Measurements from ENCODE around the gene FAM53B. TPM values are rescaled to one million over a fixed set of nuclear protein-coding genes. Genes with fewer than 3 reads are reported as not detected.

Gene FAM53B
- total RNA-seq, 1 experiment from 2014 or later: 9.8 TPM

DNA sequence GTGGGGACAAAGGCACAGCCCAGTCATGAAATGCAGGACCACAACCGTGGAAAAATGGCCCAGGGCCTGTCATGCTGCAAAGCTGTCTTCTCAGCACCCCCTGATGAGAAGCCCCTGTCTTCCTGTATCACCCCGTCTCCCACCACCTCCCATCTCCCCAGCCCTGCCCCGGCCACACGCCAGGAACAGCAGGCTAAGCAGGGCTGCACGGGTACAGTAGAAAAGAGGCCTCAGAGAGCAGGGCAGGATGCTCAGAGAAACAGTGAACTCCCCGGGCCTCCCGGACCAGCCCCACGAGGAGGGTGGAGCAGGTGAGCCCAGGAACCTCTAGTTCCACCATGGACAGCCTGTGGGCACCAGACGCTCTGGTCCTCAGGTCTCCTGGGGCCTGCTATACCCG lies 77.7 kb downstream of the FAM53B start:
- Histone ChIP-seq H3K4me2 (no peak overlapping the region), H3K79me2 (ENCODE audit: low read depth) (no peaks in the 10 kb centered on the region), H3K9me3 (ENCODE audit: insufficient read depth, low read depth) (no peaks in the 10 kb centered on the region), H3K4me3 (no peak overlapping the region), H2AFZ (no peak overlapping the region), H3K27ac (no peak overlapping the region), H3K4me1 (replicated peaks; ENCODE audit: insufficient read depth) (no peaks in the 10 kb centered on the region), H3K9me2 (ENCODE audit: insufficient read depth) (no peaks in the 10 kb centered on the region), H4K20me1 (ENCODE audit: insufficient read depth) (no peaks in the 10 kb centered on the region), H3F3A (ENCODE audit: insufficient read depth, low read depth) (no peaks in the 10 kb centered on the region), H3K27me3 (ENCODE audit: insufficient read depth, low read depth) (no peaks in the 10 kb centered on the region), H3K36me3 (ENCODE audit: low read depth) (no peaks in the 10 kb centered on the region)
- TF ChIP-seq, protein P1, sequence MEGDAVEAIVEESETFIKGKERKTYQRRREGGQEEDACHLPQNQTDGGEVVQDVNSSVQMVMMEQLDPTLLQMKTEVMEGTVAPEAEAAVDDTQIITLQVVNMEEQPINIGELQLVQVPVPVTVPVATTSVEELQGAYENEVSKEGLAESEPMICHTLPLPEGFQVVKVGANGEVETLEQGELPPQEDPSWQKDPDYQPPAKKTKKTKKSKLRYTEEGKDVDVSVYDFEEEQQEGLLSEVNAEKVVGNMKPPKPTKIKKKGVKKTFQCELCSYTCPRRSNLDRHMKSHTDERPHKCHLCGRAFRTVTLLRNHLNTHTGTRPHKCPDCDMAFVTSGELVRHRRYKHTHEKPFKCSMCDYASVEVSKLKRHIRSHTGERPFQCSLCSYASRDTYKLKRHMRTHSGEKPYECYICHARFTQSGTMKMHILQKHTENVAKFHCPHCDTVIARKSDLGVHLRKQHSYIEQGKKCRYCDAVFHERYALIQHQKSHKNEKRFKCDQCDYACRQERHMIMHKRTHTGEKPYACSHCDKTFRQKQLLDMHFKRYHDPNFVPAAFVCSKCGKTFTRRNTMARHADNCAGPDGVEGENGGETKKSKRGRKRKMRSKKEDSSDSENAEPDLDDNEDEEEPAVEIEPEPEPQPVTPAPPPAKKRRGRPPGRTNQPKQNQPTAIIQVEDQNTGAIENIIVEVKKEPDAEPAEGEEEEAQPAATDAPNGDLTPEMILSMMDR (conservative IDR thresholded peaks at IDR 0.05): no peak
- intact Hi-C loops (cut with micrococcal nuclease; ENCODE audit: unreplicated experiment): no loop called here
- CTCF ChIA-PET: no interaction called here
- POLR2A ChIA-PET (ENCODE audit: unreplicated experiment): no interaction called here
- BruUV-seq (replicated peaks): no TSS peak
- DNase-seq: no peak

DNA sequence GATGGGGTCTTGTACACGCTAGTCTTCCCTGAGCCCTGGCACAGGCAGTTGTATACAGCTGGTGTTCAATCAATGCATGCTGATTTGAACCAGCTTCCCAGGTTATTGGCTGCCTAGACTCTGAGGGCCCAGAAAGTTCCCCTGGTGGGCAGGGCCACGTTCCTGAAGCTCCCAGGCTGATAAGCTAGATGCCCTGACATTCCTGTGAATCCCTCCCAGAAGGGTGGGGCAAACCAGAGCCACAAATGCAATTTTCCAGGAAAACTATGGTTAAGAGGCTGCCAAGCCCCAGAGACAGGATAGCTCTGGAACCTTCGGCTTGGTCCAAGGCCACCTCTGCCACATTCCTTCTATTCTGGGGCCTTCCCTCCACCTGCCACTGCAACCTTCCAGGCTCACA lies 78.2 kb downstream of the FAM53B start:
- ChIA-PET CTCF (no interaction called here), POLR2A (ENCODE audit: unreplicated experiment) (no interaction called here)
- no peak for DNase-seq
- no peak overlapping the region for H3K4me3 ChIP-seq
- no peaks in the 10 kb centered on the region for H3K27me3 ChIP-seq (ENCODE audit: insufficient read depth, low read depth)
- no peaks in the 10 kb centered on the region for H3K79me2 ChIP-seq (ENCODE audit: low read depth)
- no peak overlapping the region for H3K27ac ChIP-seq
- no TSS peak for BruUV-seq (replicated peaks)
- no peaks in the 10 kb centered on the region for H4K20me1 ChIP-seq (ENCODE audit: insufficient read depth)
- H3K4me1 ChIP-seq (replicated peaks; ENCODE audit: insufficient read depth): no peaks in the 10 kb centered on the region
- no peaks in the 10 kb centered on the region for H3F3A ChIP-seq (ENCODE audit: insufficient read depth, low read depth)
- TF ChIP-seq EZH2 (IDR thresholded peaks at IDR 0.05; ENCODE audit: low read depth): no peak
- TF ChIP-seq, protein P1 (conservative IDR thresholded peaks at IDR 0.05): no peak
- H3K4me2 ChIP-seq: no peak overlapping the region
- H3K9me3 ChIP-seq (ENCODE audit: insufficient read depth, low read depth): no peaks in the 10 kb centered on the region
- intact Hi-C loops (cut with micrococcal nuclease; ENCODE audit: unreplicated experiment): no loop called here
- no peaks in the 10 kb centered on the region for H3K36me3 ChIP-seq (ENCODE audit: low read depth)
- H2AFZ ChIP-seq: no peak overlapping the region
- H3K9me2 ChIP-seq (ENCODE audit: insufficient read depth): no peaks in the 10 kb centered on the region

DNA sequence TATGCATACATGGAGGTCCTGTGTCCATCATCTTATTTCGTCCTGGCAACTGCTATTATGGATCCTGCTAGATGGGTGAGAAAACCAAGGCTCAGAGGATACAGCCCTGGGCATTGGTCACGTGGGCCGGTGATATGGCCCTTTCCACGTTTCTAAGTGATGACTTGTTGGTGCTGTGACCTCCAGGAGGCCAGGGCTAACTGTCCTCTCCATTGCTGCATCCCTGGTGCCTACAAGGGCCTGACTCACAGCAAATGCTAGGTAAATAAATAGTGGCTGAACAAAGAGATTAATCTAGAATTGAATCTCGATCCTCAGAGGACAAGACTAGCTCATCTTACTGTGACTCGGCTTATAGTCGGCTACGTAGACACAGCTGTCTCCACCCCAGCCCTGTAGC lies 78.6 kb downstream of the FAM53B start:
- ChIA-PET POLR2A (ENCODE audit: unreplicated experiment) (no interaction called here), CTCF (no interaction called here)
- H2AFZ ChIP-seq: no peak overlapping the region
- H3K36me3 ChIP-seq (ENCODE audit: low read depth): no peaks in the 10 kb centered on the region
- no peaks in the 10 kb centered on the region for H3F3A ChIP-seq (ENCODE audit: insufficient read depth, low read depth)
- no peak overlapping the region for H3K4me3 ChIP-seq
- DNase-seq: no peak
- TF ChIP-seq EZH2 (IDR thresholded peaks at IDR 0.05; ENCODE audit: low read depth): no peak
- TF ChIP-seq, protein P1 (conservative IDR thresholded peaks at IDR 0.05): no peak
- intact Hi-C loops (cut with micrococcal nuclease; ENCODE audit: unreplicated experiment): no loop called here
- no peaks in the 10 kb centered on the region for H3K9me3 ChIP-seq (ENCODE audit: insufficient read depth, low read depth)
- H3K79me2 ChIP-seq (ENCODE audit: low read depth): no peaks in the 10 kb centered on the region
- no peaks in the 10 kb centered on the region for H3K9me2 ChIP-seq (ENCODE audit: insufficient read depth)
- H4K20me1 ChIP-seq (ENCODE audit: insufficient read depth): no peaks in the 10 kb centered on the region
- H3K4me1 ChIP-seq (replicated peaks; ENCODE audit: insufficient read depth): no peaks in the 10 kb centered on the region
- H3K27ac ChIP-seq: no peak overlapping the region
- no TSS peak for BruUV-seq (replicated peaks)
- no peak overlapping the region for H3K4me2 ChIP-seq
- H3K27me3 ChIP-seq (ENCODE audit: insufficient read depth, low read depth): no peaks in the 10 kb centered on the region
